HepG2 (cell line): ENCODE data around the gene CPED1. TPM values are rescaled to one million over a fixed set of nuclear protein-coding genes. Genes with fewer than 3 reads are reported as not detected.
A peak's percentile ranks its signal among the peaks of the same experiment; 100 is the strongest.

Experiments
- ATAC-seq: fragments of 200-7000 bp; cut with Tn5 transposase; 3 replicates; pipeline ENCODE4 v1.9.1; 2020; ENCODE audit warnings: mild to moderate bottlenecking, moderate library complexity
- BruUV-seq: library from RNA; stranded (reverse); fragments of 400-500 nt; replicated peaks from 2 replicates; lab custom pipeline; 2021; lab: Mats Ljungman, UMichigan
- CTCF ChIA-PET: fragments of 300-600 bp; formaldehyde crosslinking; extraction: SDS; loops from one replicate; lab custom pipeline; 2021; ENCODE audit warnings: low total read pairs, inconsistent platforms, low intra/inter-chr PET ratio; lab: Yijun Ruan, JAX
- POLR2A ChIA-PET: fragments of 350-600 bp; sonication (Branson Sonifier 250); formaldehyde crosslinking; loops from one replicate; lab custom pipeline; 2020; ENCODE audit warnings: antibody characterized with exemption, inconsistent platforms; lab: Yijun Ruan, JAX
- DNase-seq: peaks from one replicate; pipeline ENCODE4 v3.0.0-alpha.2; 2015; ENCODE audit warnings: low spot score
- FAIRE-seq: peaks from 3 replicates; lab custom pipeline; 2011; peaks lifted over from hg19 to GRCh38; lab: Jason Lieb, UNC
- H2AFZ ChIP-seq: one replicate; pipeline ENCODE4 v1.6.1; 2011; ENCODE audit warnings: low read length, inconsistent platforms
- H3K27ac ChIP-seq: fragments of 300-600 bp; 3 replicates; pipeline ENCODE4 v1.8.0; 2011; ENCODE audit warnings: mixed run types, mild to moderate bottlenecking, mixed read lengths, low read length, inconsistent platforms; ENCODE audit not compliant: insufficient read depth; ENCODE audit errors: extremely low read length
- H3K27me3 ChIP-seq, 2 experiments: fragments of 200-600 bp in 1 of 2; 2 replicates in 1 of 2; 3 replicates in 1 of 2; pipeline versions ENCODE4 v1.6.0 to v1.8.0; 2011; ENCODE audit warnings: low read length in 2 of 2, mild to moderate bottlenecking in 2 of 2, moderate library complexity in 2 of 2, inconsistent platforms in 1 of 2; ENCODE audit not compliant: insufficient read depth in 2 of 2, control insufficient read depth in 1 of 2
- H3K36me3 ChIP-seq, 2 experiments: fragments of 200-600 bp in 1 of 2; replicated peaks in 1 of 2; 2 replicates in 1 of 2; 3 replicates in 1 of 2; pipeline versions ENCODE4 v1.5.1 to v1.8.0; 2011; ENCODE audit warnings: low read length in 2 of 2, inconsistent platforms in 1 of 2; ENCODE audit not compliant: insufficient read depth in 2 of 2, control insufficient read depth in 1 of 2
- H3K4me1 ChIP-seq: 2 replicates; pipeline ENCODE4 v1.5.1; 2012; ENCODE audit warnings: low read length, inconsistent platforms; ENCODE audit not compliant: insufficient read depth
- H3K4me2 ChIP-seq: 2 replicates; pipeline ENCODE4 v1.6.0; 2011; ENCODE audit warnings: low read depth, low read length, inconsistent platforms
- H3K4me3 ChIP-seq, 3 experiments: fragments of 200-600 bp in 1 of 3; sonication (generic), shearing (Covaris generic) in 1 of 3; replicated peaks in 1 of 3; 2 replicates each; pipeline ENCODE4 v1.5.1; 2011 to 2016; ENCODE audit warnings: low read length in 3 of 3, inconsistent platforms in 2 of 3, low read depth in 2 of 3, mild to moderate bottlenecking in 2 of 3, control low read depth in 1 of 3, mixed read lengths in 1 of 3; ENCODE audit not compliant: insufficient read depth in 1 of 3
- H3K79me2 ChIP-seq: one replicate; pipeline ENCODE4 v1.6.1; 2011; ENCODE audit warnings: low read length, inconsistent platforms; ENCODE audit not compliant: insufficient read depth
- H3K9ac ChIP-seq: 2 replicates; pipeline ENCODE4 v1.6.0; 2011; ENCODE audit warnings: mild to moderate bottlenecking, low read depth, low read length, inconsistent platforms; ENCODE audit not compliant: insufficient read depth
- H3K9me3 ChIP-seq: 2 replicates; pipeline ENCODE4 v1.5.1; 2012; ENCODE audit warnings: mild to moderate bottlenecking, low read length
- H4K20me1 ChIP-seq: 2 replicates; pipeline ENCODE4 v1.6.0; 2011; ENCODE audit warnings: inconsistent platforms, mild to moderate bottlenecking, low read length, moderate library complexity; ENCODE audit not compliant: insufficient read depth
- ARNT ChIP-seq: fragments of 450-650 bp; IDR thresholded peaks from 2 replicates; pipeline ENCODE4 v1.6.1; 2017
- GFI1 ChIP-seq: sonication (generic); formaldehyde crosslinking; IDR thresholded peaks from 2 replicates; pipeline ENCODE4 v1.5.0; 2020; ENCODE audit warnings: missing genetic modification reagents, mild to moderate bottlenecking, borderline replicate concordance
- KLF6 ChIP-seq: IDR thresholded peaks from 2 replicates; pipeline ENCODE4 v1.8.0; 2016; ENCODE audit warnings: missing biosample characterization, missing genetic modification reagents
- MLXIP ChIP-seq: sonication (generic); formaldehyde crosslinking; IDR thresholded peaks from 2 replicates; pipeline ENCODE4 v1.9.0; 2021; ENCODE audit warnings: missing genetic modification reagents, borderline replicate concordance
- RORA ChIP-seq: sonication (generic); formaldehyde crosslinking; IDR thresholded peaks from 2 replicates; pipeline ENCODE4 v1.5.0; 2020; ENCODE audit warnings: mild to moderate bottlenecking, missing genetic modification reagents, moderate library complexity
- ZHX2 ChIP-seq, 2 experiments: sonication (generic) in 1 of 2; formaldehyde crosslinking in 1 of 2; IDR thresholded peaks; 2 replicates each; pipeline versions ENCODE4 v1.6.1 to v1.9.0; 2014 to 2022; ENCODE audit warnings: antibody characterized with exemption in 1 of 2, borderline replicate concordance in 1 of 2, inconsistent platforms in 1 of 2, low read depth in 1 of 2, missing genetic modification reagents in 1 of 2
- ZNF543 ChIP-seq: sonication (generic); formaldehyde crosslinking; IDR thresholded peaks from 2 replicates; pipeline ENCODE4 v1.4.0; 2020; ENCODE audit warnings: mild to moderate bottlenecking, missing genetic modification reagents
- ZNF678 ChIP-seq: sonication (generic); formaldehyde crosslinking; IDR thresholded peaks from 2 replicates; pipeline ENCODE4 v1.4.0; 2020; ENCODE audit warnings: mild to moderate bottlenecking, missing genetic modification reagents
- ZNF691 ChIP-seq: sonication (generic); formaldehyde crosslinking; IDR thresholded peaks from 2 replicates; pipeline ENCODE4 v1.4.0; 2020; ENCODE audit warnings: missing genetic modification reagents, low read depth, mild to moderate bottlenecking, borderline replicate concordance
- ZNF788 ChIP-seq: sonication (generic); formaldehyde crosslinking; IDR thresholded peaks from 2 replicates; pipeline ENCODE4 v1.5.0; 2020; ENCODE audit warnings: mild to moderate bottlenecking, missing genetic modification reagents, borderline replicate concordance
- WGBS: methylation state at CpG from one replicate; pipeline ENCODE4 v1.1.6; 2017; ENCODE audit warnings: low lambda C conversion rate; 5-methylcytosine and 5-hydroxymethylcytosine counted together
- in situ Hi-C: cut with HindIII; loops from 2 replicates; pipeline ENCODE4 v1.10.0; 2017; ENCODE audit warnings: low pct_unique_long_range_greater_than_20kb; ENCODE audit not compliant: extremely low pct_ligation_motif_present
- intact Hi-C: fragments of 100-400 bp; cut with micrococcal nuclease; formaldehyde crosslinking; loops from one replicate; pipeline ENCODE4 v1.10.0; 2022; ENCODE audit not compliant: unreplicated experiment
- polyA plus RNA-seq, 8 experiments: library from polyadenylated mRNA; depleted of rRNA in 3 of 8; stranded (reverse) in 7 of 8; unstranded in 1 of 8; fragments of >200 nt; fragmentation: Illumina TruSeq in 4 of 8; extraction: Trizol in 4 of 8; gene quantifications; 2 replicates each; pipeline versions ENCODE4 v1.2.1 to v1.2.3, GENCODE V29; 2011 to 2016; ENCODE audit warnings: low read depth in 4 of 8, missing spikeins in 1 of 8, mixed read lengths in 1 of 8; ENCODE audit not compliant: insufficient read depth in 1 of 8
- total RNA-seq, 5 experiments: library from RNA; depleted of rRNA; stranded (reverse); fragments of >200 nt; fragmentation: Illumina TruSeq; extraction: Trizol; gene quantifications; 2 replicates each; pipeline ENCODE4 v1.2.3, GENCODE V29; 2016; ENCODE audit warnings: low read depth in 1 of 5

Gene CPED1
- total and polyA plus RNA-seq, 2 of the 13 experiments (the other 11 are each of a cell fraction or from before 2014, with no cell fraction given), result 11.5 to 27.0 TPM

GRCh38 chr7:120950539-120951308 lies 37.8 kb upstream of the CPED1 start, which contains the start of gene ING3 (continued):
- no peak for TF ChIP-seq ZNF788 (CRISPR knock-in tag)
- peak; percentile 64; the same call in 1 of the 2 replicates for TF ChIP-seq ZNF691 (CRISPR knock-in tag)
- 0 out of 2 replicates have a peak, but pooled peaks have one; percentile 13 for TF ChIP-seq GFI1 (CRISPR knock-in tag)
- no peak for TF ChIP-seq ZNF678 (CRISPR knock-in tag)
- no peak for TF ChIP-seq RORA (CRISPR knock-in tag)
- TF ChIP-seq ZNF543 (CRISPR knock-in tag), result 0 out of 2 replicates have a peak, but pooled peaks have one; percentile 59

- H3K9ac ChIP-seq, result peak overlapping the region; percentile 93
- peaks cover 1 to 22% of the 10 kb centered on the region in 2 experiments; a peak in 3 of 5 replicates for H3K36me3 ChIP-seq
- intact Hi-C loops, result loop anchor here (2.0 to 10.0 kb wide), 3 partner anchors 53 to 1733 kb away; partner anchors contain the start of gene FAM3C
- in situ Hi-C loops, result no loop called here
- peak overlapping the region; percentile 68 to 78 (median 69) for H3K4me3 ChIP-seq
- no peak overlapping the region for H2AFZ ChIP-seq
- BruUV-seq, result no TSS peak
- H3K27me3 ChIP-seq, result no peaks in the 10 kb centered on the region
- no peaks in the 10 kb centered on the region; the same call in 1 of the 2 replicates for H4K20me1 ChIP-seq
- POLR2A ChIA-PET, result interaction anchor here (0.7 to 1.5 kb wide), 9 partner anchors 8 to 445 kb away, joined by 3 to 9 read pairs (median 4); partner anchors contain the start of gene FAM3C
- DNase-seq, result no peak
- no peaks in the 10 kb centered on the region for H3K9me3 ChIP-seq
- CTCF ChIA-PET, result no interaction called here
- FAIRE-seq, result no peak
- no peak for ATAC-seq
- peaks cover 12% of the 10 kb centered on the region for H3K79me2 ChIP-seq
- peak overlapping the region; percentile 98 for H3K27ac ChIP-seq
- H3K4me1 ChIP-seq, result peaks cover 19% of the 10 kb centered on the region
- WGBS, result 3% methylated on average over 8 of the region's 8 CpGs
- H3K4me2 ChIP-seq, result peak overlapping the region; percentile 82
- TF ChIP-seq ARNT, result no peak
- TF ChIP-seq ZHX2 (IDR thresholded peaks at IDR 0.05; ENCODE audit: low read depth), result no peak
- TF ChIP-seq ZHX2 (CRISPR knock-in tag; IDR thresholded peaks at IDR 0.05; ENCODE audit: borderline replicate concordance), result no peak
- TF ChIP-seq KLF6, result no peak
- no peak for TF ChIP-seq MLXIP
Observed at GRCh38 chr7:120951309-120951699, 37.2 kb upstream of the CPED1 start.
